Calu3 (cell line): Measurements from ENCODE around the gene MED29. TPM values are rescaled to one million over a fixed set of nuclear protein-coding genes. Genes with fewer than 3 reads are reported as not detected.

Experiments used
- BruUV-seq: library from RNA; stranded (reverse); fragments of 400-500 nt; replicated peaks from 2 replicates; lab custom pipeline; 2021; lab: Mats Ljungman, UMichigan
- CTCF ChIA-PET: fragments of 300-600 bp; sonication (Branson Sonifier 250); formaldehyde crosslinking; loops from one replicate; lab custom pipeline; 2022; ENCODE audit warnings: antibody characterized with exemption; lab: Charles Lee
- DNase-seq: peaks from one replicate; pipeline ENCODE4 v3.0.0; 2022
- H3K27ac Mint-ChIP-seq: one replicate; pipeline ENCODE4 v1.8.0; 2022; ENCODE audit warnings: mixed read lengths; ENCODE audit not compliant: unreplicated experiment
- H3K27me3 Mint-ChIP-seq: one replicate; pipeline ENCODE4 v1.8.0; 2022; ENCODE audit warnings: mixed read lengths; ENCODE audit not compliant: unreplicated experiment
- H3K36me3 Mint-ChIP-seq: one replicate; pipeline ENCODE4 v1.8.0; 2022; ENCODE audit warnings: mild to moderate bottlenecking, moderate library complexity, mixed read lengths; ENCODE audit not compliant: insufficient read depth, unreplicated experiment
- H3K4me1 Mint-ChIP-seq: one replicate; pipeline ENCODE4 v1.8.0; 2022; ENCODE audit warnings: mild to moderate bottlenecking, low read depth, mixed read lengths; ENCODE audit not compliant: unreplicated experiment
- H3K4me3 Mint-ChIP-seq: one replicate; pipeline ENCODE4 v1.8.0; 2022; ENCODE audit warnings: mild to moderate bottlenecking, low read depth, moderate library complexity, mixed read lengths; ENCODE audit not compliant: unreplicated experiment
- H3K9me3 Mint-ChIP-seq: one replicate; pipeline ENCODE4 v1.8.0; 2022; ENCODE audit warnings: low read depth, mixed read lengths; ENCODE audit not compliant: unreplicated experiment
- intact Hi-C: fragments of 100-400 bp; cut with micrococcal nuclease; formaldehyde crosslinking; loops from one replicate; pipeline ENCODE4 v1.10.0; 2022; ENCODE audit not compliant: unreplicated experiment
- total RNA-seq: library from RNA; stranded (reverse); gene quantifications from 2 replicates; pipeline ENCODE4 v1.2.3, GENCODE V29; 2022
- TF ChIP-seq, protein P1 (sequence below): fragments of 200-600 bp; IDR thresholded peaks from one replicate; pipeline ENCODE4 v1.8.0; 2022; ENCODE audit warnings: antibody characterized with exemption; ENCODE audit not compliant: unreplicated experiment

The MED29 gene
- total RNA-seq, 1 experiment from 2014 or later, result 56.8 TPM

DNA sequence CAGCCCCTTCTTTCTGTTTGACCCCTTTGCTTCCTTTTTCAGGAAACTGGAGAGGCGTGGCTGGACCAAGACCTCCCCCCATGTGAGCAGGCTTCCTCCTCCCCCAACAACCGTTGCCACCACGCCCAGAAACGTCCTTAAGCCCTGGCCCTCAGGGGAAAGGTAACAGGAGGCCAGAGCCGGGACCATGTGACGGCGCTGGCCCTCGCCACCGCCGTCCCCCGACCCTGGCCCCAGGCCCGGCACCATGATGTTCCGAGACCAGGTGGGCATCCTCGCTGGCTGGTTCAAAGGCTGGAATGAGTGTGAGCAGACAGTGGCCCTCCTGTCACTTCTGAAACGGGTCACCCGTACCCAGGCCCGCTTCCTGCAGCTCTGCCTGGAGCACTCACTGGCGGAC, 34.5 kb upstream of the MED29 start:
- TF ChIP-seq, protein P1, sequence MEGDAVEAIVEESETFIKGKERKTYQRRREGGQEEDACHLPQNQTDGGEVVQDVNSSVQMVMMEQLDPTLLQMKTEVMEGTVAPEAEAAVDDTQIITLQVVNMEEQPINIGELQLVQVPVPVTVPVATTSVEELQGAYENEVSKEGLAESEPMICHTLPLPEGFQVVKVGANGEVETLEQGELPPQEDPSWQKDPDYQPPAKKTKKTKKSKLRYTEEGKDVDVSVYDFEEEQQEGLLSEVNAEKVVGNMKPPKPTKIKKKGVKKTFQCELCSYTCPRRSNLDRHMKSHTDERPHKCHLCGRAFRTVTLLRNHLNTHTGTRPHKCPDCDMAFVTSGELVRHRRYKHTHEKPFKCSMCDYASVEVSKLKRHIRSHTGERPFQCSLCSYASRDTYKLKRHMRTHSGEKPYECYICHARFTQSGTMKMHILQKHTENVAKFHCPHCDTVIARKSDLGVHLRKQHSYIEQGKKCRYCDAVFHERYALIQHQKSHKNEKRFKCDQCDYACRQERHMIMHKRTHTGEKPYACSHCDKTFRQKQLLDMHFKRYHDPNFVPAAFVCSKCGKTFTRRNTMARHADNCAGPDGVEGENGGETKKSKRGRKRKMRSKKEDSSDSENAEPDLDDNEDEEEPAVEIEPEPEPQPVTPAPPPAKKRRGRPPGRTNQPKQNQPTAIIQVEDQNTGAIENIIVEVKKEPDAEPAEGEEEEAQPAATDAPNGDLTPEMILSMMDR, result no peak
- DNase-seq, result no peak
- Mint-ChIP-seq H3K27me3 (no peaks in the 10 kb centered on the region), H3K4me3 (no peak overlapping the region), H3K36me3 (peaks cover 76% of the 10 kb centered on the region), H3K9me3 (no peaks in the 10 kb centered on the region), H3K4me1 (no peaks in the 10 kb centered on the region), H3K27ac (no peak overlapping the region)
- intact Hi-C loops, result no loop called here
- no TSS peak for BruUV-seq
- CTCF ChIA-PET, result interaction anchor here (0.6 kb wide), 1 partner anchor 1107 kb away, joined by 3 read pairs; no protein-coding TSS in a partner anchor

DNA sequence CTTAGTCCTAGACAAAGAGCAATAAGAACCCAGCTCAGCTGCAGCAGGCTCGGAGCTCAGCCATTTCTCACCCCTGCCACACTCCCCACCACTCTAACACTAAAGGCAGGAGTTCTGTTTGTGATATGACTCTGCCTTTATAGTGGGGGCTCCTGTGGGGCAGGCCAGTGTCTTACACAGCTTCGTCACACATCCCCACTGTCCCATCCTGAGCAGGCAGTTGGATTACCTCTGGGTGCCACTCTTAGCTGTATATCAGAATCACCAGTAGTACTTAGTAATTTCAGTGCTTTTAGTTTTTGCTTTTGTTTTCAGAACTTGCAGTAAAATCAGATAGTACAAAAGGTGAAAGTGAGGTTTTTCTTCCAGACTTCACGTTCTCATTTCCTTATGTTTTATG, 32.2 kb upstream of the MED29 start:
- no peak for DNase-seq
- intact Hi-C loops, result no loop called here
- H3K9me3 Mint-ChIP-seq, result no peaks in the 10 kb centered on the region
- TF ChIP-seq, protein P1, result no peak
- H3K27me3 Mint-ChIP-seq, result no peaks in the 10 kb centered on the region
- H3K36me3 Mint-ChIP-seq, result peaks cover 83% of the 10 kb centered on the region
- CTCF ChIA-PET, result no interaction called here
- no peak overlapping the region for H3K4me3 Mint-ChIP-seq
- no TSS peak for BruUV-seq
- peaks cover 13% of the 10 kb centered on the region for H3K4me1 Mint-ChIP-seq
- H3K27ac Mint-ChIP-seq, result no peak overlapping the region

DNA sequence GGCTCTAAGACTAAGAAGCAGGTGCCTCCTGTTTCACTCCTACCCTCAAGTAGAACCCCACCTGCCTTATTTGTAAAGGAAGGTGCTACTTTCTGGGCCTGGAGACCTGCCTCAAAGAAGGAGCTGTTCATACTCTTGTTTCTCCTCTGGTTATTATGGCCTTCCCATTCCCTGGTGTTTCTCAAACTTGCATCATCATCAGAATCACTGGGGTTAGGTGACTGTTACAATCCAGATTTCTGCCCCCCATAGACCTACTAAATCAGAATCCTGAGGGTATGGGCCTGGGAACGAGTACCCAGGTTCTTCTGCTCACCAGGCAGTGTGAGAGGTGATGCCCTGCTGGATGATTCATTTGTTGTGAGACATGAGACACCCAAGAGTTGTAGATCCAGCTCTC, 30.6 kb upstream of the MED29 start:
- intact Hi-C loops, result no loop called here
- DNase-seq, result no peak
- CTCF ChIA-PET, result no interaction called here
- Mint-ChIP-seq H3K27ac (no peak overlapping the region), H3K27me3 (no peaks in the 10 kb centered on the region), H3K4me1 (peaks cover 13% of the 10 kb centered on the region), H3K9me3 (no peaks in the 10 kb centered on the region), H3K36me3 (peaks cover 77% of the 10 kb centered on the region), H3K4me3 (no peak overlapping the region)
- TF ChIP-seq, protein P1, result no peak
- BruUV-seq, result no TSS peak

DNA sequence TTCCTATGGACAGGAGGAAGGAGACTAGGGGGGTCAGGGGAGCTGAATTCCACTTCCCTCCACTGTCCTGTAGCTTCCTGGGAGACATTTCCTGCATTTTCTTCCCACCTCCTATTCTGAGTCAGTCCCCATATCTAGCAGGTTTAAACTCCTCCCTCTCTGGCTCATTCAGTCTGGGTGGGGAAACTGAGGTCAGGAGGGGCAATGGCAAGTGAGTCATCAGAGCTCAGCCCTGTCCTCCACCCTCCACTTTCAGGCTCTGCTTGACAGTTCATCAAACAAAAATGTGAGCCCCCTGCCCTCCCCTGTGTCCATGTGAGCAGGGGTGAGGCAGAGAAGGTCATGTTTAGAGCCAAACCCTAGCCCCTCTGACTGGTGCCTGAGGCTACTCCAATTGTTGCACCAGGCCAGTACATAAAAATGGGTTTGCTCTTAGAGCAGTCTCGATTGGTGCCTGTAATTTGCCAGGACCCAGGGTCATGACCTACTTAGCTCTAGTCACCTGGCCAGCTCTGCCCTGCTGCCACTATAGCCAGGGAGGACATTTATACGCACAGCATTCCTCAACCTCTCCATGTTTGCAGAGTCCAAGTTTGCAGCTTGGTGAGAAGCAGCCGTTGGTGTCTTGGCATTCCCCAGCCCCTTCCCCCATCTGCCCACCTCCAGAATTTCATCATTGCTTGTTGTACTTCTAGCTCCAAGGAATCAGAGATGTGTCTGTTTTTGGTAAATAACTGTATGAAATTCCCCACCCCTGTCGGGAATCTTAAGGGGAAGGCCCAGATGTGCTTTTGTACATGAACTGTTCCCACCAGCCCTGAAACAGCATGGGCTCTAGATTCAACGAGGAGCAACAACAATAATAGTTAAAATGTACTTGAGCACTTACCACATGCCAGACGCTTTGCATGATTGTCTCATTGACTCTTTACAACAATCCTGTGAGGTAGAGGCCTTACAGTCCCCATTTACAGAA, 28.2 kb upstream of the MED29 start:
- Mint-ChIP-seq H3K27ac (no peak overlapping the region), H3K9me3 (no peaks in the 10 kb centered on the region), H3K27me3 (no peaks in the 10 kb centered on the region), H3K36me3 (peaks cover 63% of the 10 kb centered on the region), H3K4me3 (no peak overlapping the region), H3K4me1 (peaks cover 13% of the 10 kb centered on the region)
- intact Hi-C loops, result no loop called here
- no TSS peak for BruUV-seq
- no peak for DNase-seq
- CTCF ChIA-PET, result interaction anchor here (0.6 to 1.4 kb wide), 4 partner anchors 13 to 35 kb away, joined by 3 read pairs; no protein-coding TSS in a partner anchor
- TF ChIP-seq, protein P1, result no peak
